SK-N-SH (cell line): ENCODE data around the gene RPN1. TPM values are rescaled to one million over a fixed set of nuclear protein-coding genes. Genes with fewer than 3 reads are reported as not detected.

Experiments used
- CTCF ChIA-PET: fragments of 300-600, 350-600 bp; formaldehyde crosslinking; extraction: SDS; loops from one replicate; lab custom pipeline; 2021; lab: Yijun Ruan, JAX
- POLR2A ChIA-PET: fragments of 350-600 bp; sonication (Branson Sonifier 250); formaldehyde crosslinking; extraction: SDS; loops from one replicate; lab custom pipeline; 2020; ENCODE audit warnings: antibody characterized with exemption, inconsistent platforms; lab: Yijun Ruan, JAX
- DNase-seq: peaks from one replicate; pipeline ENCODE4 v3.0.0; 2012
- H2AFZ ChIP-seq: fragments of 200-600 bp; sonication (generic); 2 replicates; pipeline ENCODE4 v1.8.1; 2016; ENCODE audit warnings: antibody characterized with exemption, mild to moderate bottlenecking, low read depth
- H3F3A ChIP-seq: fragments of 200-600 bp; sonication (generic); replicated peaks from 2 replicates; pipeline ENCODE3; 2016; ENCODE audit warnings: antibody characterized with exemption, mild to moderate bottlenecking; ENCODE audit not compliant: insufficient read depth
- H3K27ac ChIP-seq, 2 experiments: fragments of 200-500 bp in 1 of 2; fragments of 200-600 bp in 1 of 2; sonication (Bioruptor generic) in 1 of 2; sonication (generic), shearing (Covaris generic) in 1 of 2; 2 replicates each; pipeline versions ENCODE4 v1.5.1 to v1.6.1; 2014 to 2016; ENCODE audit warnings: low read depth in 2 of 2, inconsistent platforms in 1 of 2, low read length in 1 of 2, mild to moderate bottlenecking in 1 of 2, mixed read lengths in 1 of 2
- H3K27me3 ChIP-seq: fragments of 200-600 bp; sonication (generic), shearing (Covaris generic); 2 replicates; pipeline ENCODE4 v1.6.1; 2016; ENCODE audit warnings: mixed run types; ENCODE audit not compliant: insufficient read depth
- H3K36me3 ChIP-seq, 2 experiments: fragments of 200-500 bp in 1 of 2; fragments of 200-600 bp in 1 of 2; sonication (Bioruptor generic) in 1 of 2; sonication (generic) in 1 of 2; replicated peaks in 1 of 2; 2 replicates each; pipeline versions ENCODE3 to v1.5.1; 2014 to 2016; ENCODE audit warnings: low read length in 1 of 2, mild to moderate bottlenecking in 1 of 2; ENCODE audit not compliant: insufficient read depth in 2 of 2, control insufficient read depth in 1 of 2
- H3K4me1 ChIP-seq, 2 experiments: fragments of 200-500 bp in 1 of 2; fragments of 200-600 bp in 1 of 2; sonication (Bioruptor generic) in 1 of 2; sonication (generic), shearing (Covaris generic) in 1 of 2; 2 replicates each; pipeline versions ENCODE4 v1.5.1 to v1.6.1; 2014 to 2016; ENCODE audit warnings: low read depth in 1 of 2, low read length in 1 of 2, mixed run types in 1 of 2; ENCODE audit not compliant: insufficient read depth in 2 of 2, control insufficient read depth in 1 of 2
- H3K4me2 ChIP-seq: fragments of 200-600 bp; sonication (generic), shearing (Covaris generic); 2 replicates; pipeline ENCODE4 v1.6.1; 2017; ENCODE audit warnings: mixed run types
- H3K4me3 ChIP-seq, 2 experiments: fragments of 200-500 bp in 1 of 2; fragments of 200-600 bp in 1 of 2; sonication (Bioruptor generic) in 1 of 2; sonication (generic), shearing (Covaris generic) in 1 of 2; 2 replicates each; pipeline versions ENCODE4 v1.5.1 to v1.8.1; 2014 to 2016; ENCODE audit warnings: low read depth in 2 of 2, inconsistent platforms in 1 of 2, low read length in 1 of 2, mild to moderate bottlenecking in 1 of 2, mixed read lengths in 1 of 2, moderate library complexity in 1 of 2
- H3K79me2 ChIP-seq: fragments of 200-600 bp; sonication (generic); 2 replicates; pipeline ENCODE4 v1.8.1; 2017; ENCODE audit warnings: mild to moderate bottlenecking; ENCODE audit not compliant: insufficient read depth
- H3K9ac ChIP-seq: fragments of 200-600 bp; sonication (generic); 2 replicates; pipeline ENCODE4 v1.6.1; 2017; ENCODE audit warnings: mixed run types
- H3K9me2 ChIP-seq: fragments of 200-600 bp; sonication (generic); 2 replicates; pipeline ENCODE4 v1.6.1; 2017; ENCODE audit warnings: mixed run types
- H3K9me3 ChIP-seq: fragments of 200-600 bp; sonication (generic); 2 replicates; pipeline ENCODE4 v1.6.1; 2017; ENCODE audit warnings: mixed run types, mild to moderate bottlenecking, moderate library complexity
- H4K20me1 ChIP-seq: fragments of 200-600 bp; sonication (generic); 2 replicates; pipeline ENCODE4 v1.6.1; 2017; ENCODE audit warnings: mild to moderate bottlenecking, mixed run types; ENCODE audit not compliant: insufficient read depth
- CHD2 ChIP-seq: fragments of 150-350 bp; IDR thresholded peaks from 2 replicates; pipeline ENCODE4 v1.6.1; 2018; ENCODE audit warnings: low read length; ENCODE audit not compliant: partially characterized antibody
- CTCF ChIP-seq: fragments of 200-600 bp; sonication (generic); IDR thresholded peaks from 2 replicates; pipeline ENCODE4 v1.6.1; 2017; ENCODE audit warnings: antibody characterized with exemption, mild to moderate bottlenecking, moderate library complexity
- EZH2phosphoT487 ChIP-seq: fragments of 200-600 bp; sonication (generic); IDR thresholded peaks from 2 replicates; pipeline ENCODE4 v1.6.1; 2017; ENCODE audit warnings: low read depth, mixed run types, mild to moderate bottlenecking, antibody characterized with exemption, moderate library complexity, borderline replicate concordance
- FOXJ3 ChIP-seq: sonication (generic); formaldehyde crosslinking; IDR thresholded peaks from 2 replicates; pipeline ENCODE4 v1.5.1; 2020; ENCODE audit warnings: mild to moderate bottlenecking, missing genetic modification reagents
- GABPA ChIP-seq: IDR thresholded peaks from 2 replicates; pipeline ENCODE4 v1.4.0; 2012; ENCODE audit warnings: low read depth, mild to moderate bottlenecking
- IRF3 ChIP-seq: fragments of 150-350 bp; IDR thresholded peaks from 2 replicates; pipeline ENCODE4 v1.6.1; 2016; ENCODE audit warnings: mild to moderate bottlenecking, low read depth, low read length
- MAX ChIP-seq: IDR thresholded peaks from 2 replicates; pipeline ENCODE4 v1.4.0; 2012; ENCODE audit warnings: low read depth
- MEF2A ChIP-seq: IDR thresholded peaks from 2 replicates; pipeline ENCODE4 v1.4.0; 2012; ENCODE audit warnings: low read depth, borderline replicate concordance
- NFIC ChIP-seq: IDR thresholded peaks from 2 replicates; pipeline ENCODE4 v1.4.0; 2012; ENCODE audit warnings: borderline replicate concordance
- NRF1 ChIP-seq: IDR thresholded peaks from 2 replicates; pipeline ENCODE4 v1.6.1; 2012; ENCODE audit warnings: low read depth, mild to moderate bottlenecking, low read length
- RAD21 ChIP-seq: IDR thresholded peaks from 2 replicates; pipeline ENCODE4 v1.6.1; 2012; ENCODE audit warnings: mild to moderate bottlenecking, low read length
- RCOR1 ChIP-seq: fragments of 150-350 bp; IDR thresholded peaks from 2 replicates; pipeline ENCODE4 v1.6.1; 2017; ENCODE audit warnings: antibody characterized with exemption, low read length
- RFX5 ChIP-seq: IDR thresholded peaks from 2 replicates; pipeline ENCODE4 v1.6.1; 2012; ENCODE audit warnings: mild to moderate bottlenecking, improper control_type of control experiment, low read length
- RXRA ChIP-seq: IDR thresholded peaks from 2 replicates; pipeline ENCODE4 v1.4.0; 2012; ENCODE audit warnings: low read depth, mild to moderate bottlenecking, borderline replicate concordance
- SIN3A ChIP-seq: IDR thresholded peaks from 2 replicates; pipeline ENCODE4 v1.6.1; 2012; ENCODE audit warnings: low read depth, mild to moderate bottlenecking, low read length, moderate library complexity, borderline replicate concordance
- TAF1 ChIP-seq: IDR thresholded peaks from 2 replicates; pipeline ENCODE4 v1.6.1; 2012; ENCODE audit warnings: low read depth, mild to moderate bottlenecking, low read length, moderate library complexity, borderline replicate concordance
- USF1 ChIP-seq: IDR thresholded peaks from 2 replicates; pipeline ENCODE4 v1.4.0; 2012; ENCODE audit warnings: low read depth, borderline replicate concordance
- USF2 ChIP-seq: fragments of 150-350 bp; IDR thresholded peaks from 2 replicates; pipeline ENCODE4 v1.6.1; 2017; ENCODE audit warnings: antibody characterized with exemption, low read length, low read depth, borderline replicate concordance
- ZBTB33 ChIP-seq: IDR thresholded peaks from 2 replicates; pipeline ENCODE4 v1.4.0; 2012; ENCODE audit warnings: low read depth, borderline replicate concordance
- WGBS: methylation state at CpG from one replicate; pipeline ENCODE4 v1.1.6; 2017; ENCODE audit warnings: low lambda C conversion rate; 5-methylcytosine and 5-hydroxymethylcytosine counted together
- polyA plus RNA-seq, 3 experiments: library from polyadenylated mRNA; depleted of rRNA; stranded (reverse); fragments of >200 nt; gene quantifications; 2 replicates each; pipeline ENCODE4 v1.2.3, GENCODE V29; 2012

RPN1 gene
- polyA plus RNA-seq, 1 of the 3 experiments (the other 2 are of a cell fraction), result 162 TPM

- ChIA-PET POLR2A (interaction anchor here (1.3 kb wide), 1 partner anchor 179 kb away, joined by 3 read pairs; no protein-coding TSS in a partner anchor), CTCF (interaction anchor here (0.8 to 5.0 kb wide), 40 partner anchors 9 to 629 kb away, joined by 3 to 53 read pairs (median 5); no protein-coding TSS in a partner anchor)
- H3K79me2 ChIP-seq, result peaks cover 37% of the 10 kb centered on the region
- H3K27me3 ChIP-seq, result no peaks in the 10 kb centered on the region
- H3K36me3 ChIP-seq, result peaks cover 8 to 21% of the 10 kb centered on the region in 2 experiments
- H3K27ac ChIP-seq, result peak overlapping the region in 1 of 2 experiments; percentile 86; a peak in 1 of 4 replicates
- H3K4me3 ChIP-seq, result no peak overlapping the region
- TF ChIP-seq RXRA (no peak), IRF3 (no peak), USF2 (no peak), NRF1 (no peak), ZBTB33 (no peak), NFIC (no peak), MAX (no peak), EZH2phosphoT487 (no peak), RCOR1 (no peak), CTCF (no peak), FOXJ3 (CRISPR knock-in tag) (no peak), RFX5 (no peak), USF1 (no peak), RAD21 (no peak), CHD2 (no peak), SIN3A (no peak), GABPA (no peak), TAF1 (no peak), MEF2A (no peak)
- WGBS, result 90% methylated on average over 2 of the region's 16 CpGs
- no peak for DNase-seq
- no peaks in the 10 kb centered on the region for H3K9me2 ChIP-seq
- H3K4me1 ChIP-seq, result peaks cover 15% of the 10 kb centered on the region in 2 experiments
- H3F3A ChIP-seq, result peaks cover 23% of the 10 kb centered on the region
- no peaks in the 10 kb centered on the region for H3K9me3 ChIP-seq
- peak overlapping the region; percentile 61; the same call in 1 of the 2 replicates for H3K4me2 ChIP-seq
- no peak overlapping the region for H2AFZ ChIP-seq
- peak overlapping the region; percentile 38; the same call in 1 of the 2 replicates for H3K9ac ChIP-seq
- no peaks in the 10 kb centered on the region for H4K20me1 ChIP-seq
These were observed 33.9 kb downstream of the RPN1 start for GRCh38 chr3:128616516-128617269.
